HG03460 (cell line): ENCODE results near the gene LKAAEAR1.
A peak's percentile ranks its signal among the peaks of the same experiment; 100 is the strongest.

Experiments used
- ATAC-seq: cut with Tn5 transposase; IDR thresholded peaks from one replicate; pipeline ENCODE4 v1.9.1; 2021; ENCODE audit not compliant: unreplicated experiment

The LKAAEAR1 gene

DNA sequence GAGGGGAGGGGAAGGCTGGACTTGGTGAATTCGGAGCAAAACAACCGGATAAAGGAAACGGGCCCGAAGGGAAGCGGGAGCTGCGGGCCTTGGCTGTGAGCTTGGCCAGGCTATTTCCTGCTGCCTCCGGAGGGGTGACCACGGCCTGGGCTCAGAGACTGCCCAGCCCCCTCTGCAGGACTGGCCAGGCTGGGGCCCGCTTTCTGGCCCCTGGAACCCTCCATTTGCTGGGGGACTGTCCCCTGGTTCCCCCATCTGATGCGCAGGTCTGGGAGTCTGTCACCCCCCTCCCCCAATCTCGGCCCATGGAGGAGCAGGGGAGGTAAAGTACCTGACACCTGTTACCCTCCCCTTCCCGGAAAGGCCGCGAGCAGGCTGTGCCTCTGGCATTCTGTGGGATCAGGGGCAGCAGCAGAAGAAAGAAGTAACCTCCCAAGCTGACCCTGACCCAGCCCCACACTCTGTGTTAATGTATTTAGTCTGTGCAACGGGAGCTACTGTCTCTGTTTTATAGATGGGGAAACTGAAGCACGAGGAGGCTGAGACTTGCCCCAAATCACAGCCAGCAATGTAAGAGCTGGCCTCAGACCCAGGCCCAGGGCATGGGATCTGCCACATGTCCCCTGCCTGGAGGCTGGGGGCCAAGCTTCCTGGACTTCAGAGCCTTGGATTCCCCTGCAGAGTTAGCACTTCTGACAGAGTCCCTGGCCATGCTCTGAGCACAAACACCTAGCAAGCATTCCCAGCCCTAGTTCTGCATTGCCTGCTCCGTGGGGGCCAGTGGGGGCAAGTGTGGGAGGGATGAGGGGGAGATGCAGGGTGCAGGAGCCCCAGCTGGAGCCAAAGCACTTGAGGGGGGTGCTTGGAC is 44.7 kb downstream of the LKAAEAR1 start:
- no peak for ATAC-seq

DNA sequence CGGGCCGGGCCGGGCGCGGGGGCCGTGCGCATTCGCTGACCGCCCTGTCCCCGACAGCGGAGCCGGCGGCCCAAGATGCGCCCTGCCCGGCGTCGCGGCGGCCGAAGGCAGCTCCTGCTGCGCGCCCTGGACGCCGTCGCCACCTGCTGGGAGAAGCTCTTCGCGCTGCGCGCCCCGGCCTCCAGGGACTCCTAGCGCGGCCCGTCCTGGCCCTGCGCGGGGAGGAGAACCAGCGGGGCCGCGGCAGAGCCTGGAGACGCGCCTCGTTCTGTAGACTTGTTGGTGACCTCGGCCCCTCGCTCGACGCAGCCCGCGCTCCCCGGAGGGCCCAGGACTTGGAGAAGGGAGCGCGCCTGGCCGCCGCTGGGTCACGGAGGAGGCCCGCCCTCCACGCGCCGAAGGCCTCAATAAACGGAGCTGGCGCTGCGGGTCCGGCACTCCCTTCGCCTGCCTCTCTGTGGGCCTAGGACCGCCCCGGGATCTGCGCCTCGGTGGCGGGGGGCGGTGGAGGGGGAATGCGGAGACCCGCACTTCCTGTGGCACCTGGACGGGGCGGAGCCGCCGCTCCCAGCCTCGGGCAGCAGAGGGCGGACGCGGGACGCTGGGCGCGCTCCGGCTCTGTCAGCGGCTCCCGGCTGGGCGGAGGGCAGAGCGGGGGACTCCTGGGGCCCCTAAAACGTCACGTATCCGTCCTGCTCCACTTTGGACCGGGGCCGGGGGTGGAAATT is 45.5 kb downstream of the LKAAEAR1 start:
- ATAC-seq: peak; percentile 44

- peak; percentile 26 for ATAC-seq
Measured at GRCh38 chr20:64038224-64038564, 46.0 kb downstream of the LKAAEAR1 start.

DNA sequence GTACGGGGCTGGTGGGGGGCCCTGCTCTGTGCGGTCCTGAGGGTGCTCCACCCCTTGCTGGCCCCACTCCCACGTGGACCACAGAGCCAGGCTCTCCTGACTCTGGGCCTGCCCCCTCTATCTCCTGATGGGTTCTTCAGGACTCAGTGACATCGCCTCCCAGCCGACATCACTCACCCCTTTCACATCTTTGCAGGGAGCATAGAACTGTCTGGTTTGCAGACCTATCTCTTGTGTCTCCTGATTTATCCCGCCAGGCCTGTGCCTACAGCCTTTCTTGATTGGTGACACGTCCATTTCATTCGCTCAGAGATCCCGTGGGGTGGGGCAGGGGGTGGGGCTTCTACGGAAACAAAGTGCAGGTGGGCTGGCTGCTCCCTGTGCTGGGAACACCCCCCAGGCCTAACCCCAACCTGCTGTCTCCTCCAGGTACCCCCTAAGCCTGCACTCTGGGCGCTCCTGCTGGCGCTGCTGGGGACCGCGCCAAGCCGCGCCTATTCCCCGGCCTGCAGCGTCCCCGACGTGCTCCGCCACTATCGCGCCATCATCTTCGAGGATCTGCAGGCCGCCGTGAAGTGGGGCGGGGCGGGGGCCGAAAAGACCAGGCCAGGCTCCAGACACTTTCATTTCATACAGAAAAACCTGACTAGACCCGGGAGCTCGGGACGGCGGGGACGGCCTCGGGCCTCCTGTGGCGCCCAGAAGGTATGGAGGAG is 46.5 kb downstream of the LKAAEAR1 start:
- no peak for ATAC-seq

DNA sequence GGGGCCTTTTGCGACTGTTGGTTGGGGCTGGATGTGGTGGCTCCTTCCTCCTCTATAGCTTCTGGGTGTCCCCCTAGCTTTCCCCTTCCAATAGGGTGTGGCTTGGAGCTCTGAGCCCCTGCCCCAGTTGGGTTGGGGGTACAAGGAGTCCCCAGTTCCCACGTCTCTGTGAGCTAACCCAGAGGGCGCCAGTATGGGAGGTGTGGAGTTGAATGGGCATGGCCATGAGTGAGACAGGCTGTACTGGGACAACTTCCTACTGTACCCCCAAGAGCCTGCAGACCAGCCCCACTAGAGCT is 47.0 kb downstream of the LKAAEAR1 start:
- ATAC-seq: no peak

- no peak for ATAC-seq
Measured at GRCh38 chr20:64036346-64037198, 47.6 kb downstream of the LKAAEAR1 start.

- no peak for ATAC-seq
Measured at GRCh38 chr20:64035933-64036345, 48.3 kb downstream of the LKAAEAR1 start, which contains the start of gene C20orf204. TSS of gene C20orf204 (plus strand) at chr20:64036182. CDS start at chr20:64036324, 142 bp downstream.

GRCh38 chr20:64035066-64035932 is 48.9 kb downstream of the LKAAEAR1 start:
- ATAC-seq: no peak

DNA sequence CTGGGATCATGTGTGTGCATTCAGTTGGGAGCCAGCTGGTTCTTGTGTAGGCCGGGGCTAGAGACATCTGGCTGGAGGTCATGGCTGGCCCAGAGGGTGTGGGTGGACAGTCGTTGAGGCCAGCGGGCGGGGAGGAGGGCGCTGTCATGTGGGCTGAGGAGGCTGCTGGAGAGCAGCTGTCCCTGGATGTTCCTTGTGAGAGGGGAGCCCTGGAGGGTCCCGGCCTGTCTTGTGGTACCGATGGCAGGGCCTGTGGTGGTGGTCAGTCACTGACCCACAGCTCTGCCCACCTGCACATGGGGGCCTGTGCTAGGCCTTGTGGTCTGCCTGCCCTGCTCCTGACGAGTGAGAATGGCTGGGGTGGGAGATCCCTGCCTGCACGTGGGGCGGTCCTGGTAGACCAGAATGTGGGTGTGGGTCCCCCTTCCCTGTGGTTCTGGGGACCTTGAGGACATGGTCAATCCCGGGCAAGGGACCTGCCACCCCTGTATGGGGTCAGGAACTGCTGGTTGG is 50.2 kb downstream of the LKAAEAR1 start:
- no peak for ATAC-seq
